ENCODE measurements around the gene NKG7.

Gene NKG7

GRCh38 chr19:51324167-51324481, 48.3 kb downstream of the NKG7 start (continued):
- TF ChIP-seq POU6F1 (CRISPR knock-in tag; IDR thresholded peaks at IDR 0.05; ENCODE audit: borderline replicate concordance, low read depth) (no peak), ZNF70 (CRISPR knock-in tag; IDR thresholded peaks at IDR 0.05) (no peak), ESRRG (CRISPR knock-in tag; IDR thresholded peaks at IDR 0.05) (no peak), TCF4 (CRISPR knock-in tag; IDR thresholded peaks at IDR 0.05; ENCODE audit: borderline replicate concordance) (no peak), GLIS3 (CRISPR knock-in tag; IDR thresholded peaks at IDR 0.05) (no peak)

GRCh38 chr19:51323481-51324166, 48.8 kb downstream of the NKG7 start:
- ATAC-seq: no peak
- no peak for TF ChIP-seq GLIS3 (CRISPR knock-in tag; IDR thresholded peaks at IDR 0.05)
- no peak for TF ChIP-seq ZNF70 (CRISPR knock-in tag; IDR thresholded peaks at IDR 0.05)
- TF ChIP-seq SNAI2 (CRISPR knock-in tag; IDR thresholded peaks at IDR 0.05): no peak
- TF ChIP-seq BACH2 (CRISPR knock-in tag; IDR thresholded peaks at IDR 0.05; ENCODE audit: borderline replicate concordance): no peak
- no peak for TF ChIP-seq ZFP3 (CRISPR knock-in tag; IDR thresholded peaks at IDR 0.05)
- no peak for TF ChIP-seq CREB5 (CRISPR knock-in tag; IDR thresholded peaks at IDR 0.05; ENCODE audit: low read depth)
- TF ChIP-seq ISL1 (CRISPR knock-in tag; IDR thresholded peaks at IDR 0.05): no peak
- no peak for TF ChIP-seq PPARA (CRISPR knock-in tag; IDR thresholded peaks at IDR 0.05; ENCODE audit: borderline replicate concordance)
- no peak for TF ChIP-seq POU6F1 (CRISPR knock-in tag; IDR thresholded peaks at IDR 0.05; ENCODE audit: borderline replicate concordance, low read depth)
- TF ChIP-seq ZNF565 (CRISPR knock-in tag; conservative IDR thresholded peaks at IDR 0.05; ENCODE audit: low read depth): no peak
- no peak for TF ChIP-seq ARNTL (CRISPR knock-in tag; IDR thresholded peaks at IDR 0.05; ENCODE audit: borderline replicate concordance, low read depth)
- TF ChIP-seq TOX (CRISPR knock-in tag; IDR thresholded peaks at IDR 0.05; ENCODE audit: borderline replicate concordance): no peak
- no peak for TF ChIP-seq CSDC2 (CRISPR knock-in tag; IDR thresholded peaks at IDR 0.05)
- no peak for TF ChIP-seq TSHZ2 (CRISPR knock-in tag; IDR thresholded peaks at IDR 0.05)
- TF ChIP-seq OSR1 (CRISPR knock-in tag; IDR thresholded peaks at IDR 0.05): no peak
- TF ChIP-seq ZC3H10 (CRISPR knock-in tag; IDR thresholded peaks at IDR 0.05): no peak

- ATAC-seq: no peak
- no peak for TF ChIP-seq SNAI2 (CRISPR knock-in tag; IDR thresholded peaks at IDR 0.05)
- TF ChIP-seq ZNF565 (CRISPR knock-in tag; conservative IDR thresholded peaks at IDR 0.05; ENCODE audit: low read depth): no peak
- TF ChIP-seq GLIS3 (CRISPR knock-in tag; IDR thresholded peaks at IDR 0.05): no peak
- TF ChIP-seq PPARA (CRISPR knock-in tag; IDR thresholded peaks at IDR 0.05; ENCODE audit: borderline replicate concordance): no peak
- TF ChIP-seq ZNF8 (CRISPR knock-in tag; IDR thresholded peaks at IDR 0.05): no peak
- no peak for TF ChIP-seq POU6F1 (CRISPR knock-in tag; IDR thresholded peaks at IDR 0.05; ENCODE audit: borderline replicate concordance, low read depth)
- TF ChIP-seq TSHZ2 (CRISPR knock-in tag; IDR thresholded peaks at IDR 0.05): no peak
- no peak for TF ChIP-seq ISL1 (CRISPR knock-in tag; IDR thresholded peaks at IDR 0.05)
- TF ChIP-seq TCF4 (CRISPR knock-in tag; IDR thresholded peaks at IDR 0.05; ENCODE audit: borderline replicate concordance): no peak
- no peak for TF ChIP-seq PATZ1 (CRISPR knock-in tag; IDR thresholded peaks at IDR 0.05; ENCODE audit: borderline replicate concordance)
- TF ChIP-seq ZNF70 (CRISPR knock-in tag; IDR thresholded peaks at IDR 0.05): no peak
- no peak for TF ChIP-seq ESRRG (CRISPR knock-in tag; IDR thresholded peaks at IDR 0.05)
- TF ChIP-seq ARNTL (CRISPR knock-in tag; IDR thresholded peaks at IDR 0.05; ENCODE audit: borderline replicate concordance, low read depth): no peak
Measured at GRCh38 chr19:51321799-51322198, 50.7 kb downstream of the NKG7 start.
